Esophagus muscularis mucosa (tissue), 3 donors: Measurements from ENCODE around the gene CACNG8.

Experiments
- POLR2A ChIP-seq: fragments of 450-650 bp; IDR thresholded peaks from one replicate; pipeline ENCODE4 v1.6.1; 2017; ENCODE audit warnings: antibody characterized with exemption, moderate library complexity, mild to moderate bottlenecking, low read depth
- POLR2AphosphoS5 ChIP-seq, 2 donors: sonication (generic); formaldehyde crosslinking; IDR thresholded peaks; one replicate each; pipeline ENCODE4 v1.6.1; 2017; ENCODE audit warnings: antibody characterized with exemption in 2 of 2
- TF ChIP-seq, protein P1 (sequence below), 3 experiments: fragments of 200-600 bp in 2 of 3; fragments of 450-650 bp in 1 of 3; sonication (generic) in 2 of 3; IDR thresholded peaks; one replicate each; pipeline ENCODE4 v1.5.1; 2017 to 2019; ENCODE audit warnings: antibody characterized with exemption in 3 of 3, mild to moderate bottlenecking in 2 of 3, moderate library complexity in 1 of 3

DNA sequence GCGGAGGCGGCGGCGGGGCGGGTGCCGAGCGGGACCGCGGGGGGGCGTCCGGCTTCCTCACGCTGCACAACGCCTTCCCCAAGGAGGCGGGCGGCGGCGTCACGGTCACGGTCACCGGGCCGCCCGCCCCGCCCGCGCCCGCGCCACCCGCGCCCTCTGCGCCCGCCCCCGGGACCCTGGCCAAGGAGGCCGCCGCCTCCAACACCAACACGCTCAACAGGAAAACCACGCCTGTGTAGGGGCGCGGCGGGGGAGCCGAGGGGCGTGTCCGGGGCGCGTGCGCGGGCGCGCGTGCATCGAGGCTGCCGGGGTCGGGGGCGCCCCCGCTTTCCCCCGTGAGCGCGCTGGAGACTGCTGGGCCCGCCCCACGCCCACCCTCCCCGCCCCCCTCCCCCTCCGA is 19.9 kb downstream of the CACNG8 start:
- TF ChIP-seq, protein P1, sequence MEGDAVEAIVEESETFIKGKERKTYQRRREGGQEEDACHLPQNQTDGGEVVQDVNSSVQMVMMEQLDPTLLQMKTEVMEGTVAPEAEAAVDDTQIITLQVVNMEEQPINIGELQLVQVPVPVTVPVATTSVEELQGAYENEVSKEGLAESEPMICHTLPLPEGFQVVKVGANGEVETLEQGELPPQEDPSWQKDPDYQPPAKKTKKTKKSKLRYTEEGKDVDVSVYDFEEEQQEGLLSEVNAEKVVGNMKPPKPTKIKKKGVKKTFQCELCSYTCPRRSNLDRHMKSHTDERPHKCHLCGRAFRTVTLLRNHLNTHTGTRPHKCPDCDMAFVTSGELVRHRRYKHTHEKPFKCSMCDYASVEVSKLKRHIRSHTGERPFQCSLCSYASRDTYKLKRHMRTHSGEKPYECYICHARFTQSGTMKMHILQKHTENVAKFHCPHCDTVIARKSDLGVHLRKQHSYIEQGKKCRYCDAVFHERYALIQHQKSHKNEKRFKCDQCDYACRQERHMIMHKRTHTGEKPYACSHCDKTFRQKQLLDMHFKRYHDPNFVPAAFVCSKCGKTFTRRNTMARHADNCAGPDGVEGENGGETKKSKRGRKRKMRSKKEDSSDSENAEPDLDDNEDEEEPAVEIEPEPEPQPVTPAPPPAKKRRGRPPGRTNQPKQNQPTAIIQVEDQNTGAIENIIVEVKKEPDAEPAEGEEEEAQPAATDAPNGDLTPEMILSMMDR (IDR thresholded peaks at IDR 0.05), result no peak
- no peak for TF ChIP-seq POLR2A
- no peak for TF ChIP-seq POLR2AphosphoS5 (IDR thresholded peaks at IDR 0.05)
